GM23338 (cell line): ENCODE measurements around the gene RABL6. TPM values are rescaled to one million over a fixed set of nuclear protein-coding genes. Genes with fewer than 3 reads are reported as not detected.

ENCODE experiments used
- ATAC-seq: fragments of 200-7000 bp; cut with Tn5 transposase; 3 replicates; pipeline ENCODE4 v1.9.1; 2020
- DNase-seq: peaks from one replicate; pipeline ENCODE4 v3.0.0-alpha.2; 2015; ENCODE audit warnings: low spot score
- H2AFZ ChIP-seq: fragments of 200-600 bp; sonication (generic); 2 replicates; pipeline ENCODE4 v1.8.0; 2016; ENCODE audit warnings: antibody characterized with exemption, mild to moderate bottlenecking, moderate library complexity
- H3F3A ChIP-seq: fragments of 200-600 bp; sonication (generic); replicated peaks from 2 replicates; pipeline ENCODE4 v1.8.0; 2017; ENCODE audit warnings: antibody characterized with exemption, mixed run types, low read depth
- H3K27ac ChIP-seq: fragments of 200-600 bp; sonication (generic); 2 replicates; pipeline ENCODE4 v1.6.1; 2016; ENCODE audit warnings: low read depth
- H3K27me3 ChIP-seq: fragments of 200-600 bp; sonication (generic); 2 replicates; pipeline ENCODE4 v1.8.0; 2016; ENCODE audit warnings: mild to moderate bottlenecking, mixed run types, moderate library complexity; ENCODE audit not compliant: insufficient read depth
- H3K36me3 ChIP-seq: fragments of 200-600 bp; sonication (generic); 2 replicates; pipeline ENCODE4 v1.8.0; 2016; ENCODE audit warnings: mild to moderate bottlenecking; ENCODE audit not compliant: insufficient read depth
- H3K4me1 ChIP-seq: fragments of 200-600 bp; sonication (generic); 2 replicates; pipeline ENCODE4 v1.8.0; 2016; ENCODE audit warnings: mild to moderate bottlenecking, moderate library complexity; ENCODE audit not compliant: insufficient read depth
- H3K4me2 ChIP-seq: fragments of 200-600 bp; sonication (generic); 2 replicates; pipeline ENCODE4 v1.7.1; 2017; ENCODE audit warnings: mixed run types
- H3K4me3 ChIP-seq: fragments of 200-600 bp; sonication (generic); 2 replicates; pipeline ENCODE4 v1.6.1; 2016; ENCODE audit warnings: mixed run types
- H3K79me2 ChIP-seq: fragments of 200-600 bp; sonication (generic); replicated peaks from 2 replicates; pipeline ENCODE4 v1.8.0; 2017; ENCODE audit warnings: mild to moderate bottlenecking; ENCODE audit not compliant: insufficient read depth
- H3K9me2 ChIP-seq: fragments of 200-600 bp; sonication (generic); 2 replicates; pipeline ENCODE4 v1.8.0; 2017; ENCODE audit not compliant: insufficient read depth
- H4K20me1 ChIP-seq: fragments of 200-600 bp; sonication (generic); replicated peaks from 2 replicates; pipeline ENCODE4 v1.8.0; 2017; ENCODE audit warnings: mild to moderate bottlenecking; ENCODE audit not compliant: insufficient read depth
- H3K27ac Mint-ChIP-seq: 2 replicates; pipeline ENCODE4 v1.8.0; 2020; ENCODE audit warnings: inconsistent platforms, mild to moderate bottlenecking, moderate library complexity, mixed read lengths
- H3K27me3 Mint-ChIP-seq: 3 replicates; pipeline ENCODE4 v1.8.0; 2022; ENCODE audit warnings: low read depth, mild to moderate bottlenecking, moderate library complexity, mixed read lengths, inconsistent platforms; ENCODE audit not compliant: insufficient read depth, poor library complexity
- H3K36me3 Mint-ChIP-seq: 3 replicates; pipeline ENCODE4 v1.8.0; 2021; ENCODE audit warnings: low read depth, mild to moderate bottlenecking, inconsistent platforms, moderate library complexity, mixed read lengths
- H3K4me1 Mint-ChIP-seq: 3 replicates; pipeline ENCODE4 v1.8.0; 2020; ENCODE audit warnings: mild to moderate bottlenecking, inconsistent platforms, mixed read lengths
- H3K4me3 Mint-ChIP-seq: 3 replicates; pipeline ENCODE4 v1.8.0; 2021; ENCODE audit warnings: moderate library complexity, mild to moderate bottlenecking, inconsistent platforms, mixed read lengths
- H3K9me3 Mint-ChIP-seq: 3 replicates; pipeline ENCODE4 v1.8.0; 2020; ENCODE audit warnings: moderate library complexity, mild to moderate bottlenecking, inconsistent platforms, mixed read lengths
- CTCF ChIP-seq, 2 experiments: fragments of 200-600 bp in 1 of 2; sonication (generic) in 1 of 2; conservative IDR thresholded peaks; 2 replicates each; pipeline versions ENCODE4 v1.5.1 to v1.6.1; 2016 to 2017; ENCODE audit warnings: antibody characterized with exemption in 2 of 2, low read depth in 2 of 2, mild to moderate bottlenecking in 2 of 2, moderate library complexity in 1 of 2
- JUNB ChIP-seq: IDR thresholded peaks from one replicate; pipeline ENCODE4 v1.6.1; 2016; ENCODE audit warnings: antibody characterized with exemption; ENCODE audit not compliant: unreplicated experiment
- REST ChIP-seq: IDR thresholded peaks from one replicate; pipeline ENCODE4 v1.6.1; 2018; ENCODE audit warnings: antibody characterized with exemption; ENCODE audit not compliant: unreplicated experiment
- ZNF114 ChIP-seq: fragments of 250-450 bp; sonication (Bioruptor Pico); IDR thresholded peaks from 2 replicates; pipeline ENCODE4 v1.5.0; 2020; ENCODE audit warnings: mild to moderate bottlenecking, moderate library complexity
- ZNF331 ChIP-seq: fragments of 250-450 bp; sonication (Bioruptor Pico); IDR thresholded peaks from 2 replicates; pipeline ENCODE4 v1.5.0; 2020; ENCODE audit warnings: low read depth, mild to moderate bottlenecking, moderate library complexity
- ZNF462 ChIP-seq: fragments of 250-450 bp; sonication (Bioruptor Pico); IDR thresholded peaks from 2 replicates; pipeline ENCODE4 v1.5.0; 2020; ENCODE audit warnings: mild to moderate bottlenecking, moderate library complexity
- polyA plus RNA-seq: library from polyadenylated mRNA; unstranded; fragments of >200 nt; fragmentation: Nextera tagmentation; extraction: Ambion mirVana; gene quantifications from 2 replicates; pipeline ENCODE4 v1.2.1, GENCODE V29; 2016
- total RNA-seq: library from RNA; depleted of rRNA; stranded (reverse); fragments of >200 nt; shearing (Covaris generic); gene quantifications from 2 replicates; pipeline ENCODE4 v1.2.3, GENCODE V29; 2014
- TF ChIP-seq, protein P1 (sequence below): IDR thresholded peaks from 2 replicates; pipeline ENCODE4 v1.6.1; 2016; ENCODE audit warnings: antibody characterized with exemption

The RABL6 gene
- total and polyA plus RNA-seq, 2 experiments from 2014 or later, result 59.1 to 127 TPM

DNA sequence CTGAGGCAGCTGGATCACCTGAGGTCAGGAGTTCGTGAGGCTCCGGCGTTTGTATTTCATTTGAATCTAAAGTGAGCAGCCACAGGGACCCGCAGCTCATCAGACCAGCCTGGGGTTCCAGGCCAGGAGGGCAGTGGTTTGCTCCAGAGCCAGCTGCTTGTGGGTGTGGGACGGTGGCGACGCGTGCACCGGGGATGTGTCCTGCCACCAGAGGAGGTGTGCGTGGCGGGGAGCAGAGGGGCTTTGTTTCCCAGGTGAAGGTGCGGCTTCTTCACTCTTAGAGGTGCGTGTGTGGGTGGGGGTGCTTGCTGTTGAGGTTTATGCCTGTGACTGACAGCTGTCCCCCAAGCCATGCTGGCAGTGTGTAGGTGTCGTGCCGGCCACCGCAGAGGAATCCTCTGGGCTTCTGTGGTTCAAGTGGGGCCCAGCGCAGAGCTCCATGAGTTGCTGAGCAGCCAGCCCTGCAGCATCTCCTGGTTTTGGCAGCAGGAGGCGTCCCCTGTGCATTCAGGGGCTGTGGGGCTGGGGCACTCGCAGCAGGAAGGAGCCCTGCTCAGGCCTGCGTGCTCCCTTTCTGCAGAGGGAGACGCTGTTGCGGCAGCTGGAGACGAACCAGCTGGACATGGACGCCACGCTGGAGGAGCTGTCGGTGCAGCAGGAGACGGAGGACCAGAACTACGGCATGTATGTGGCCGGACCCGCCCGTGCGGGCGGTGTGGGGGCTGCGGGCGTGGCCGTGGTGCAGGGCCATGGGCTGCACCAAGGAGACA is 27.6 kb downstream of the RABL6 start (continued):
- TF ChIP-seq CTCF (conservative IDR thresholded peaks at IDR 0.05; ENCODE audit: low read depth in 2 of 2) (no peak), JUNB (no peak), ZNF114 (no peak)

GRCh38 chr9:136835932-136836904 is 28.5 kb downstream of the RABL6 start:
- no peak overlapping the region for H3K4me2 ChIP-seq
- no peak overlapping the region for H2AFZ ChIP-seq
- ATAC-seq, result no peak
- no peak overlapping the region for H3K4me3 ChIP-seq
- Mint-ChIP-seq H3K4me1 (peaks cover 14% of the 10 kb centered on the region), H3K9me3 (no peaks in the 10 kb centered on the region; the same call in 1 of the 3 replicates), H3K27ac (no peak overlapping the region), H3K4me3 (no peak overlapping the region), H3K27me3 (peaks cover 30% of the 10 kb centered on the region), H3K36me3 (peaks cover 31% of the 10 kb centered on the region)
- H4K20me1 ChIP-seq, result 0 out of 2 replicates have a peak, but pooled peaks cover 6% of the 10 kb centered on the region
- H3F3A ChIP-seq, result no peaks in the 10 kb centered on the region
- H3K4me1 ChIP-seq, result peaks cover 3% of the 10 kb centered on the region; the same call in 1 of the 2 replicates
- H3K36me3 ChIP-seq, result no peaks in the 10 kb centered on the region
- no peaks in the 10 kb centered on the region for H3K79me2 ChIP-seq
- no peak for DNase-seq
- no peaks in the 10 kb centered on the region for H3K27me3 ChIP-seq
- H3K27ac ChIP-seq, result no peak overlapping the region
- H3K9me2 ChIP-seq, result no peaks in the 10 kb centered on the region
- TF ChIP-seq ZNF114, result no peak
- TF ChIP-seq ZNF331 (CRISPR knock-in tag), result no peak
- no peak for TF ChIP-seq REST
- TF ChIP-seq, protein P1, sequence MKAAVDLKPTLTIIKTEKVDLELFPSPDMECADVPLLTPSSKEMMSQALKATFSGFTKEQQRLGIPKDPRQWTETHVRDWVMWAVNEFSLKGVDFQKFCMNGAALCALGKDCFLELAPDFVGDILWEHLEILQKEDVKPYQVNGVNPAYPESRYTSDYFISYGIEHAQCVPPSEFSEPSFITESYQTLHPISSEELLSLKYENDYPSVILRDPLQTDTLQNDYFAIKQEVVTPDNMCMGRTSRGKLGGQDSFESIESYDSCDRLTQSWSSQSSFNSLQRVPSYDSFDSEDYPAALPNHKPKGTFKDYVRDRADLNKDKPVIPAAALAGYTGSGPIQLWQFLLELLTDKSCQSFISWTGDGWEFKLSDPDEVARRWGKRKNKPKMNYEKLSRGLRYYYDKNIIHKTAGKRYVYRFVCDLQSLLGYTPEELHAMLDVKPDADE, result no peak
- TF ChIP-seq JUNB, result no peak
- TF ChIP-seq ZNF462 (CRISPR knock-in tag), result no peak
